Fibroblast of the aortic adventitia (primary cell): Measurements from ENCODE around the gene HUNK. TPM values are rescaled to one million over a fixed set of nuclear protein-coding genes. Genes with fewer than 3 reads are reported as not detected.
"Not testable (repeated sequence)": the region's sequence is repeated elsewhere in the genome, so short reads cannot be mapped to it uniquely, and the experiment has no call there.

Experiments
- DNase-seq: peaks from one replicate; pipeline ENCODE4 v3.0.0-alpha.2; 2010; ENCODE audit warnings: low read depth
- H3K4me3 ChIP-seq: 2 replicates; pipeline ENCODE4 v1.5.1; 2011; ENCODE audit warnings: low read depth, mild to moderate bottlenecking, control low read depth, low read length, moderate library complexity
- CTCF ChIP-seq: IDR thresholded peaks from 2 replicates; pipeline ENCODE4 v1.5.1; 2011; ENCODE audit warnings: mild to moderate bottlenecking, low read length, control low read depth, inconsistent platforms; ENCODE audit not compliant: insufficient read depth
- total RNA-seq: library from RNA; depleted of rRNA; stranded (reverse); fragments of >200 nt; gene quantifications from 2 replicates; pipeline ENCODE4 v1.2.3, GENCODE V29; 2012; ENCODE audit warnings: low replicate concordance

Gene HUNK
- total RNA-seq, 1 donor = 0.45 TPM

GRCh38 chr21:31857096-31857495 is 15.7 kb upstream of the HUNK start:
- TF ChIP-seq CTCF = no peak
- no peak overlapping the region for H3K4me3 ChIP-seq
- DNase-seq = no peak

GRCh38 chr21:31857631-31858030 is 15.2 kb upstream of the HUNK start:
- not testable (repeated sequence) for DNase-seq, H3K4me3 ChIP-seq

- TF ChIP-seq CTCF = no peak
- no peak for DNase-seq
- no peak overlapping the region for H3K4me3 ChIP-seq
Measured at GRCh38 chr21:31860851-31861250, 12.0 kb upstream of the HUNK start.

GRCh38 chr21:31862078-31862477 is 10.7 kb upstream of the HUNK start:
- no peak overlapping the region for H3K4me3 ChIP-seq
- DNase-seq = no peak
- no peak for TF ChIP-seq CTCF

- H3K4me3 ChIP-seq = no peak overlapping the region
- no peak for TF ChIP-seq CTCF
- DNase-seq = no peak
Measured at GRCh38 chr21:31865429-31865970, 7.3 kb upstream of the HUNK start.

GRCh38 chr21:31866077-31866511 is 6.7 kb upstream of the HUNK start:
- no peak overlapping the region for H3K4me3 ChIP-seq
- peak; percentile 66 for DNase-seq
- TF ChIP-seq CTCF = peak; percentile 81

- H3K4me3 ChIP-seq = no peak overlapping the region
- DNase-seq = no peak
- TF ChIP-seq CTCF = no peak
Measured at GRCh38 chr21:31869750-31870149, 3.1 kb upstream of the HUNK start.
